CD4-positive, alpha-beta T cell (primary cell): ENCODE data around the gene CBLL1. TPM values are rescaled to one million over a fixed set of nuclear protein-coding genes. Genes with fewer than 3 reads are reported as not detected.

ENCODE experiments used
- ATAC-seq: fragments of 200-7000 bp; cut with Tn5 transposase; one replicate; pipeline ENCODE4 v1.10.0; 2022; ENCODE audit warnings: mild to moderate bottlenecking; ENCODE audit not compliant: poor library complexity
- CTCF ChIA-PET: fragments of 350-600 bp; sonication (Branson Sonifier 250); formaldehyde crosslinking; loops from one replicate; lab custom pipeline; 2021; ENCODE audit warnings: antibody characterized with exemption, inconsistent platforms; lab: Charles Lee
- POLR2A ChIA-PET: fragments of 350-600 bp; sonication (Branson Sonifier 250); formaldehyde crosslinking; loops from one replicate; lab custom pipeline; 2021; ENCODE audit warnings: antibody characterized with exemption, inconsistent platforms; lab: Charles Lee
- DNase-seq, 14 experiments: peaks; one replicate each; pipeline ENCODE4 v3.0.0-alpha.2; 2013 to 2020; ENCODE audit warnings: mixed read lengths in 2 of 14
- H3K27ac ChIP-seq, 2 donors: one replicate each; pipeline versions ENCODE4 v1.5.1 to v1.7.0; 2013; ENCODE audit warnings: low read length in 2 of 2, low read depth in 1 of 2, mild to moderate bottlenecking in 1 of 2
- H3K27me3 ChIP-seq, 2 experiments: 1 replicate in 1 of 2; 2 replicates in 1 of 2; pipeline versions ENCODE4 v1.6.1 to v1.7.0; 2013; ENCODE audit warnings: low read length in 2 of 2, control low read depth in 1 of 2, mild to moderate bottlenecking in 1 of 2, moderate library complexity in 1 of 2; ENCODE audit not compliant: insufficient read depth in 2 of 2, control insufficient read depth in 1 of 2
- H3K36me3 ChIP-seq: one replicate; pipeline ENCODE4 v1.6.1; 2013; ENCODE audit warnings: low read length, control low read depth; ENCODE audit not compliant: insufficient read depth
- H3K4me1 ChIP-seq: one replicate; pipeline ENCODE4 v1.6.1; 2013; ENCODE audit warnings: low read length, control low read depth; ENCODE audit not compliant: insufficient read depth
- H3K4me3 ChIP-seq: one replicate; pipeline ENCODE4 v1.5.1; 2013; ENCODE audit warnings: mild to moderate bottlenecking, low read length, moderate library complexity
- H3K9me3 ChIP-seq, 2 experiments: 1 replicate in 1 of 2; 2 replicates in 1 of 2; pipeline versions ENCODE4 v1.6.1 to v1.7.0; 2013; ENCODE audit warnings: low read length in 2 of 2, mild to moderate bottlenecking in 2 of 2, control low read depth in 1 of 2, moderate library complexity in 1 of 2; ENCODE audit not compliant: control insufficient read depth in 1 of 2, insufficient read depth in 1 of 2
- H3K27ac Mint-ChIP-seq: one replicate; pipeline ENCODE4 v1.8.0; 2020; ENCODE audit warnings: mixed read lengths
- H3K27me3 Mint-ChIP-seq: one replicate; pipeline ENCODE4 v1.8.0; 2021; ENCODE audit warnings: mixed read lengths
- H3K36me3 Mint-ChIP-seq: one replicate; pipeline ENCODE4 v1.8.0; 2021; ENCODE audit warnings: low read depth, mixed read lengths
- H3K4me1 Mint-ChIP-seq: one replicate; pipeline ENCODE4 v1.8.0; 2021; ENCODE audit warnings: low read depth, mixed read lengths
- H3K4me3 Mint-ChIP-seq: one replicate; pipeline ENCODE4 v1.8.0; 2020; ENCODE audit warnings: mild to moderate bottlenecking, mixed read lengths
- H3K9me3 Mint-ChIP-seq: one replicate; pipeline ENCODE4 v1.8.0; 2020; ENCODE audit warnings: mixed read lengths
- CTCF ChIP-seq: fragments of 200-600 bp; IDR thresholded peaks from one replicate; pipeline ENCODE4 v1.8.0; 2022; ENCODE audit warnings: antibody characterized with exemption, mild to moderate bottlenecking
- intact Hi-C, 2 experiments: fragments of 100-400 bp; cut with DNase I in 1 of 2; cut with micrococcal nuclease in 1 of 2; formaldehyde crosslinking; loops; one replicate each; pipeline versions ENCODE4 v1.15.1 to v1.9.0; 2023 to 2025; cut with DNase I, micrococcal nuclease
- total RNA-seq, 174 experiments: library from RNA in 2 of 174; stranded (reverse) in 2 of 174; gene quantifications; one replicate each; pipeline ENCODE4 v1.2.3 and lab custom pipeline; 2021 to 2026

The CBLL1 gene
- total RNA-seq, 2 experiments from 2014 or later: 77.8 to 80.2 TPM

DNA sequence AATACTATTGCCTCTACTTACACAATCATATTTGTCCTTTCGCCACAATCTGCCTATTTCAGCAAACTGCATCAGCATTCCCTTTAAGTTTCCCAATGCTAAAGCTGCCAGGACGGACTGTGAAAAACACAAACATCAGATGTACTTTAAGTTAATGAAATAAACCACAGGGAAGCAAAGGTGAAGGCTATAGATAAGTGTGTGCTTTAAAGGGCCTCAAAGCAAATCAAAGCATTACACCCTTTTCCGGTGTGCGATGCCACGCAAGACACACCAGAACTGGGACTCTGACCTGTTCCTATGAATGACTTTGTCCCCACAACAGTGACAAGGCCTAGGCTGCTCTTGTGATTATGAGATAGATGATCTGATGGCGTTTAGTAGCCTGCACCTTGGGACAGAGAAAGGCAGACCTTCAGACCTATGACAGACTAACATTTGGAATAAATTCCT, 35.7 kb downstream of the CBLL1 start:
- no peak for TF ChIP-seq CTCF
- Mint-ChIP-seq H3K36me3 (no peaks in the 10 kb centered on the region), H3K27ac (no peak overlapping the region), H3K27me3 (no peaks in the 10 kb centered on the region), H3K9me3 (no peaks in the 10 kb centered on the region), H3K4me3 (no peak overlapping the region), H3K4me1 (peaks cover under 1% of the 10 kb centered on the region)
- DNase-seq: no peak
- no peak for ATAC-seq
- no peaks in the 10 kb centered on the region for H3K27me3 ChIP-seq
- ChIA-PET POLR2A (no interaction called here), CTCF (no interaction called here)
- H3K4me3 ChIP-seq: no peak overlapping the region
- no peaks in the 10 kb centered on the region for H3K9me3 ChIP-seq
- H3K4me1 ChIP-seq: no peaks in the 10 kb centered on the region
- no peak overlapping the region for H3K27ac ChIP-seq
- intact Hi-C loops: no loop called here
- H3K36me3 ChIP-seq: no peaks in the 10 kb centered on the region

DNA sequence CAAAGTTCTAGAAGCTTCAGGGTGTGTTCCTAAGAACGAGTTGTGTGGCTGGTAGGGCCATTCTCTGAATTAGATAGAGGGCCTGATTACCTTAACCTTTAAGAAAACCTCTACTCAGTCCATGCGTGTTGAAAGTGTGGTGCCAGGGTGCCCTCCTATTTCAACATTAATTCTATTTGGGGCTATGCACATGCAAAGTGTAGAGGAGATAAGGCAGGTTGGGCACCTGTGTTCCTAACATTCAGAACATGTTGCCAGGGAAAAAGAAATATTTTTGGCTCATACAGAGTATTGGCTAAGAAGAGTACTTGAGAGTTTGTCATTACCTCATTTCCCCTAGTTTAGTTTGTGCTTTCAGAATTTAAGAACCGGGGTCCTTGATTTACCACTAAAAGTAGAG, 38.4 kb downstream of the CBLL1 start:
- Histone ChIP-seq H3K4me3 (no peak overlapping the region), H3K4me1 (peaks cover 7% of the 10 kb centered on the region), H3K9me3 (no peaks in the 10 kb centered on the region), H3K27ac (no peak overlapping the region), H3K27me3 (no peaks in the 10 kb centered on the region), H3K36me3 (no peaks in the 10 kb centered on the region)
- peaks cover 25% of the 10 kb centered on the region for H3K4me1 Mint-ChIP-seq
- H3K27ac Mint-ChIP-seq: no peak overlapping the region
- ATAC-seq (no peak), DNase-seq (no peak)
- H3K27me3 Mint-ChIP-seq: no peaks in the 10 kb centered on the region
- CTCF ChIA-PET: no interaction called here
- TF ChIP-seq CTCF: no peak
- POLR2A ChIA-PET: no interaction called here
- H3K36me3 Mint-ChIP-seq: no peaks in the 10 kb centered on the region
- H3K4me3 Mint-ChIP-seq: no peak overlapping the region
- H3K9me3 Mint-ChIP-seq: no peaks in the 10 kb centered on the region
- intact Hi-C loops: no loop called here

GRCh38 chr7:107783648-107784047, 39.7 kb downstream of the CBLL1 start:
- ChIA-PET CTCF (no interaction called here), POLR2A (no interaction called here)
- Histone ChIP-seq H3K4me3 (no peak overlapping the region), H3K9me3 (no peaks in the 10 kb centered on the region), H3K36me3 (no peaks in the 10 kb centered on the region), H3K27ac (no peak overlapping the region), H3K27me3 (no peaks in the 10 kb centered on the region), H3K4me1 (peaks cover 7% of the 10 kb centered on the region)
- Mint-ChIP-seq H3K27ac (no peak overlapping the region), H3K27me3 (no peaks in the 10 kb centered on the region), H3K4me1 (peaks cover 36% of the 10 kb centered on the region), H3K36me3 (no peaks in the 10 kb centered on the region), H3K9me3 (no peaks in the 10 kb centered on the region), H3K4me3 (no peak overlapping the region)
- no peak for ATAC-seq
- TF ChIP-seq CTCF: no peak
- DNase-seq: no peak
- intact Hi-C loops: no loop called here
